GM23338 (cell line): ENCODE measurements around the gene MLF1. TPM values are rescaled to one million over a fixed set of nuclear protein-coding genes. Genes with fewer than 3 reads are reported as not detected.

ENCODE experiments used
- ATAC-seq: fragments of 200-7000 bp; cut with Tn5 transposase; 3 replicates; pipeline ENCODE4 v1.9.1; 2020
- DNase-seq: peaks from one replicate; pipeline ENCODE4 v3.0.0-alpha.2; 2015; ENCODE audit warnings: low spot score
- H2AFZ ChIP-seq: fragments of 200-600 bp; sonication (generic); 2 replicates; pipeline ENCODE4 v1.8.0; 2016; ENCODE audit warnings: antibody characterized with exemption, mild to moderate bottlenecking, moderate library complexity
- H3F3A ChIP-seq: fragments of 200-600 bp; sonication (generic); replicated peaks from 2 replicates; pipeline ENCODE4 v1.8.0; 2017; ENCODE audit warnings: antibody characterized with exemption, mixed run types, low read depth
- H3K27ac ChIP-seq: fragments of 200-600 bp; sonication (generic); 2 replicates; pipeline ENCODE4 v1.6.1; 2016; ENCODE audit warnings: low read depth
- H3K27me3 ChIP-seq: fragments of 200-600 bp; sonication (generic); 2 replicates; pipeline ENCODE4 v1.8.0; 2016; ENCODE audit warnings: mild to moderate bottlenecking, mixed run types, moderate library complexity; ENCODE audit not compliant: insufficient read depth
- H3K36me3 ChIP-seq: fragments of 200-600 bp; sonication (generic); 2 replicates; pipeline ENCODE4 v1.8.0; 2016; ENCODE audit warnings: mild to moderate bottlenecking; ENCODE audit not compliant: insufficient read depth
- H3K4me1 ChIP-seq: fragments of 200-600 bp; sonication (generic); 2 replicates; pipeline ENCODE4 v1.8.0; 2016; ENCODE audit warnings: mild to moderate bottlenecking, moderate library complexity; ENCODE audit not compliant: insufficient read depth
- H3K4me2 ChIP-seq: fragments of 200-600 bp; sonication (generic); 2 replicates; pipeline ENCODE4 v1.7.1; 2017; ENCODE audit warnings: mixed run types
- H3K4me3 ChIP-seq: fragments of 200-600 bp; sonication (generic); 2 replicates; pipeline ENCODE4 v1.6.1; 2016; ENCODE audit warnings: mixed run types
- H3K79me2 ChIP-seq: fragments of 200-600 bp; sonication (generic); replicated peaks from 2 replicates; pipeline ENCODE4 v1.8.0; 2017; ENCODE audit warnings: mild to moderate bottlenecking; ENCODE audit not compliant: insufficient read depth
- H3K9me2 ChIP-seq: fragments of 200-600 bp; sonication (generic); 2 replicates; pipeline ENCODE4 v1.8.0; 2017; ENCODE audit not compliant: insufficient read depth
- H4K20me1 ChIP-seq: fragments of 200-600 bp; sonication (generic); replicated peaks from 2 replicates; pipeline ENCODE4 v1.8.0; 2017; ENCODE audit warnings: mild to moderate bottlenecking; ENCODE audit not compliant: insufficient read depth
- H3K27ac Mint-ChIP-seq: 2 replicates; pipeline ENCODE4 v1.8.0; 2020; ENCODE audit warnings: inconsistent platforms, mild to moderate bottlenecking, moderate library complexity, mixed read lengths
- H3K27me3 Mint-ChIP-seq: 3 replicates; pipeline ENCODE4 v1.8.0; 2022; ENCODE audit warnings: low read depth, mild to moderate bottlenecking, moderate library complexity, mixed read lengths, inconsistent platforms; ENCODE audit not compliant: insufficient read depth, poor library complexity
- H3K36me3 Mint-ChIP-seq: 3 replicates; pipeline ENCODE4 v1.8.0; 2021; ENCODE audit warnings: low read depth, mild to moderate bottlenecking, inconsistent platforms, moderate library complexity, mixed read lengths
- H3K4me1 Mint-ChIP-seq: 3 replicates; pipeline ENCODE4 v1.8.0; 2020; ENCODE audit warnings: mild to moderate bottlenecking, inconsistent platforms, mixed read lengths
- H3K4me3 Mint-ChIP-seq: 3 replicates; pipeline ENCODE4 v1.8.0; 2021; ENCODE audit warnings: moderate library complexity, mild to moderate bottlenecking, inconsistent platforms, mixed read lengths
- H3K9me3 Mint-ChIP-seq: 3 replicates; pipeline ENCODE4 v1.8.0; 2020; ENCODE audit warnings: moderate library complexity, mild to moderate bottlenecking, inconsistent platforms, mixed read lengths
- CREB1 ChIP-seq: fragments of 250-450 bp; sonication (Bioruptor Pico); IDR thresholded peaks from 2 replicates; pipeline ENCODE4 v1.5.0; 2020; ENCODE audit warnings: low read depth, mild to moderate bottlenecking, moderate library complexity
- EZH2 ChIP-seq: fragments of 200-600 bp; sonication (generic); IDR thresholded peaks from one replicate; pipeline ENCODE4 v1.8.0; 2017; ENCODE audit warnings: antibody characterized with exemption, mild to moderate bottlenecking, low read depth; ENCODE audit not compliant: unreplicated experiment
- EZH2phosphoT487 ChIP-seq: fragments of 200-600 bp; sonication (generic); IDR thresholded peaks from one replicate; pipeline ENCODE4 v1.8.1; 2018; ENCODE audit warnings: antibody characterized with exemption; ENCODE audit not compliant: unreplicated experiment
- JUNB ChIP-seq: IDR thresholded peaks from one replicate; pipeline ENCODE4 v1.6.1; 2016; ENCODE audit warnings: antibody characterized with exemption; ENCODE audit not compliant: unreplicated experiment
- NANOG ChIP-seq: IDR thresholded peaks from 2 replicates; pipeline ENCODE4 v1.6.1; 2016; ENCODE audit warnings: antibody characterized with exemption, borderline replicate concordance
- POLR2AphosphoS5 ChIP-seq: IDR thresholded peaks from 2 replicates; pipeline ENCODE4 v1.6.1; 2016; ENCODE audit warnings: antibody characterized with exemption, low read depth
- STAT1 ChIP-seq: IDR thresholded peaks from one replicate; pipeline ENCODE4 v1.6.1; 2016; ENCODE audit warnings: antibody characterized with exemption; ENCODE audit not compliant: unreplicated experiment
- ZNF114 ChIP-seq: fragments of 250-450 bp; sonication (Bioruptor Pico); IDR thresholded peaks from 2 replicates; pipeline ENCODE4 v1.5.0; 2020; ENCODE audit warnings: mild to moderate bottlenecking, moderate library complexity
- ZNF331 ChIP-seq: fragments of 250-450 bp; sonication (Bioruptor Pico); IDR thresholded peaks from 2 replicates; pipeline ENCODE4 v1.5.0; 2020; ENCODE audit warnings: low read depth, mild to moderate bottlenecking, moderate library complexity
- polyA plus RNA-seq: library from polyadenylated mRNA; unstranded; fragments of >200 nt; fragmentation: Nextera tagmentation; extraction: Ambion mirVana; gene quantifications from 2 replicates; pipeline ENCODE4 v1.2.1, GENCODE V29; 2016
- total RNA-seq: library from RNA; depleted of rRNA; stranded (reverse); fragments of >200 nt; shearing (Covaris generic); gene quantifications from 2 replicates; pipeline ENCODE4 v1.2.3, GENCODE V29; 2014
- TF ChIP-seq, protein P1 (sequence below), 2 experiments: fragments of 200-600 bp in 1 of 2; sonication (generic) in 1 of 2; conservative IDR thresholded peaks; 2 replicates each; pipeline versions ENCODE4 v1.5.1 to v1.6.1; 2016 to 2017; ENCODE audit warnings: antibody characterized with exemption in 2 of 2, low read depth in 2 of 2, mild to moderate bottlenecking in 2 of 2, moderate library complexity in 1 of 2
- TF ChIP-seq, protein P2 (sequence below): IDR thresholded peaks from 2 replicates; pipeline ENCODE4 v1.6.1; 2016; ENCODE audit warnings: antibody characterized with exemption
- TF ChIP-seq, protein P3 (sequence below): fragments of 250-450 bp; sonication (Bioruptor Pico); IDR thresholded peaks from 2 replicates; pipeline ENCODE4 v1.5.0; 2020; ENCODE audit warnings: mild to moderate bottlenecking, moderate library complexity
- TF ChIP-seq, protein P4 (sequence below): IDR thresholded peaks from one replicate; pipeline ENCODE4 v1.6.1; 2018; ENCODE audit warnings: antibody characterized with exemption; ENCODE audit not compliant: unreplicated experiment

MLF1 gene
- total and polyA plus RNA-seq, 2 experiments from 2014 or later, result 36.6 to 63.6 TPM

DNA sequence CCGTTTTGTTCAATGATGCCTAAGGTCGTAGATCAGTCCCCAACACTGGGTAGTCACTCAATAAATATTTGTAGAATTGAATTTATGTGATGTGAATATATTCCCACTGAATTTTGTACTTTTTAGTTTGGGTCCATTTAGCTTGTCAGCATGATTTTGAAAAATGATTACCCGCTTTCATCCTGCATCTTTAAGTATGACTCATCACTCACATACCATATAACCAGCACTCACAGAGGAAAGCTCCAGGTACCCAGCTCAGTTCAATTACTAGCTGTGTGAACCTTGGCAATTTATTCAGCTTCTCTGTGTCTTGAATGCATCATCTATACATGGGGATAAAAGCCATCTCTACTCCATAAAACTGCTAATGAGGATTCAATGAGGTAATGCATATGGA, 2.2 kb upstream of the MLF1 start:
- Histone ChIP-seq H3K4me2 (no peak overlapping the region), H2AFZ (no peak overlapping the region), H4K20me1 (no peaks in the 10 kb centered on the region), H3K4me3 (no peak overlapping the region), H3K27me3 (peaks cover 14% of the 10 kb centered on the region), H3K4me1 (peaks cover 3% of the 10 kb centered on the region; the same call in 1 of the 2 replicates), H3K36me3 (no peaks in the 10 kb centered on the region), H3K79me2 (0 out of 2 replicates have a peak, but pooled peaks cover 2% of the 10 kb centered on the region), H3K9me2 (no peaks in the 10 kb centered on the region), H3F3A (no peaks in the 10 kb centered on the region), H3K27ac (no peak overlapping the region)
- peaks cover 25% of the 10 kb centered on the region for H3K27me3 Mint-ChIP-seq
- H3K36me3 Mint-ChIP-seq, result peaks cover 2% of the 10 kb centered on the region; the same call in 1 of the 3 replicates
- TF ChIP-seq, protein P1, sequence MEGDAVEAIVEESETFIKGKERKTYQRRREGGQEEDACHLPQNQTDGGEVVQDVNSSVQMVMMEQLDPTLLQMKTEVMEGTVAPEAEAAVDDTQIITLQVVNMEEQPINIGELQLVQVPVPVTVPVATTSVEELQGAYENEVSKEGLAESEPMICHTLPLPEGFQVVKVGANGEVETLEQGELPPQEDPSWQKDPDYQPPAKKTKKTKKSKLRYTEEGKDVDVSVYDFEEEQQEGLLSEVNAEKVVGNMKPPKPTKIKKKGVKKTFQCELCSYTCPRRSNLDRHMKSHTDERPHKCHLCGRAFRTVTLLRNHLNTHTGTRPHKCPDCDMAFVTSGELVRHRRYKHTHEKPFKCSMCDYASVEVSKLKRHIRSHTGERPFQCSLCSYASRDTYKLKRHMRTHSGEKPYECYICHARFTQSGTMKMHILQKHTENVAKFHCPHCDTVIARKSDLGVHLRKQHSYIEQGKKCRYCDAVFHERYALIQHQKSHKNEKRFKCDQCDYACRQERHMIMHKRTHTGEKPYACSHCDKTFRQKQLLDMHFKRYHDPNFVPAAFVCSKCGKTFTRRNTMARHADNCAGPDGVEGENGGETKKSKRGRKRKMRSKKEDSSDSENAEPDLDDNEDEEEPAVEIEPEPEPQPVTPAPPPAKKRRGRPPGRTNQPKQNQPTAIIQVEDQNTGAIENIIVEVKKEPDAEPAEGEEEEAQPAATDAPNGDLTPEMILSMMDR (conservative IDR thresholded peaks at IDR 0.05; ENCODE audit: low read depth in 2 of 2), result no peak
- TF ChIP-seq, protein P2, sequence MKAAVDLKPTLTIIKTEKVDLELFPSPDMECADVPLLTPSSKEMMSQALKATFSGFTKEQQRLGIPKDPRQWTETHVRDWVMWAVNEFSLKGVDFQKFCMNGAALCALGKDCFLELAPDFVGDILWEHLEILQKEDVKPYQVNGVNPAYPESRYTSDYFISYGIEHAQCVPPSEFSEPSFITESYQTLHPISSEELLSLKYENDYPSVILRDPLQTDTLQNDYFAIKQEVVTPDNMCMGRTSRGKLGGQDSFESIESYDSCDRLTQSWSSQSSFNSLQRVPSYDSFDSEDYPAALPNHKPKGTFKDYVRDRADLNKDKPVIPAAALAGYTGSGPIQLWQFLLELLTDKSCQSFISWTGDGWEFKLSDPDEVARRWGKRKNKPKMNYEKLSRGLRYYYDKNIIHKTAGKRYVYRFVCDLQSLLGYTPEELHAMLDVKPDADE, result no peak
- TF ChIP-seq STAT1 (no peak), NANOG (no peak), CREB1 (CRISPR knock-in tag) (no peak), JUNB (no peak), EZH2 (no peak), ZNF114 (no peak), ZNF331 (CRISPR knock-in tag) (no peak), EZH2phosphoT487 (no peak), POLR2AphosphoS5 (no peak)
- TF ChIP-seq, protein P3, sequence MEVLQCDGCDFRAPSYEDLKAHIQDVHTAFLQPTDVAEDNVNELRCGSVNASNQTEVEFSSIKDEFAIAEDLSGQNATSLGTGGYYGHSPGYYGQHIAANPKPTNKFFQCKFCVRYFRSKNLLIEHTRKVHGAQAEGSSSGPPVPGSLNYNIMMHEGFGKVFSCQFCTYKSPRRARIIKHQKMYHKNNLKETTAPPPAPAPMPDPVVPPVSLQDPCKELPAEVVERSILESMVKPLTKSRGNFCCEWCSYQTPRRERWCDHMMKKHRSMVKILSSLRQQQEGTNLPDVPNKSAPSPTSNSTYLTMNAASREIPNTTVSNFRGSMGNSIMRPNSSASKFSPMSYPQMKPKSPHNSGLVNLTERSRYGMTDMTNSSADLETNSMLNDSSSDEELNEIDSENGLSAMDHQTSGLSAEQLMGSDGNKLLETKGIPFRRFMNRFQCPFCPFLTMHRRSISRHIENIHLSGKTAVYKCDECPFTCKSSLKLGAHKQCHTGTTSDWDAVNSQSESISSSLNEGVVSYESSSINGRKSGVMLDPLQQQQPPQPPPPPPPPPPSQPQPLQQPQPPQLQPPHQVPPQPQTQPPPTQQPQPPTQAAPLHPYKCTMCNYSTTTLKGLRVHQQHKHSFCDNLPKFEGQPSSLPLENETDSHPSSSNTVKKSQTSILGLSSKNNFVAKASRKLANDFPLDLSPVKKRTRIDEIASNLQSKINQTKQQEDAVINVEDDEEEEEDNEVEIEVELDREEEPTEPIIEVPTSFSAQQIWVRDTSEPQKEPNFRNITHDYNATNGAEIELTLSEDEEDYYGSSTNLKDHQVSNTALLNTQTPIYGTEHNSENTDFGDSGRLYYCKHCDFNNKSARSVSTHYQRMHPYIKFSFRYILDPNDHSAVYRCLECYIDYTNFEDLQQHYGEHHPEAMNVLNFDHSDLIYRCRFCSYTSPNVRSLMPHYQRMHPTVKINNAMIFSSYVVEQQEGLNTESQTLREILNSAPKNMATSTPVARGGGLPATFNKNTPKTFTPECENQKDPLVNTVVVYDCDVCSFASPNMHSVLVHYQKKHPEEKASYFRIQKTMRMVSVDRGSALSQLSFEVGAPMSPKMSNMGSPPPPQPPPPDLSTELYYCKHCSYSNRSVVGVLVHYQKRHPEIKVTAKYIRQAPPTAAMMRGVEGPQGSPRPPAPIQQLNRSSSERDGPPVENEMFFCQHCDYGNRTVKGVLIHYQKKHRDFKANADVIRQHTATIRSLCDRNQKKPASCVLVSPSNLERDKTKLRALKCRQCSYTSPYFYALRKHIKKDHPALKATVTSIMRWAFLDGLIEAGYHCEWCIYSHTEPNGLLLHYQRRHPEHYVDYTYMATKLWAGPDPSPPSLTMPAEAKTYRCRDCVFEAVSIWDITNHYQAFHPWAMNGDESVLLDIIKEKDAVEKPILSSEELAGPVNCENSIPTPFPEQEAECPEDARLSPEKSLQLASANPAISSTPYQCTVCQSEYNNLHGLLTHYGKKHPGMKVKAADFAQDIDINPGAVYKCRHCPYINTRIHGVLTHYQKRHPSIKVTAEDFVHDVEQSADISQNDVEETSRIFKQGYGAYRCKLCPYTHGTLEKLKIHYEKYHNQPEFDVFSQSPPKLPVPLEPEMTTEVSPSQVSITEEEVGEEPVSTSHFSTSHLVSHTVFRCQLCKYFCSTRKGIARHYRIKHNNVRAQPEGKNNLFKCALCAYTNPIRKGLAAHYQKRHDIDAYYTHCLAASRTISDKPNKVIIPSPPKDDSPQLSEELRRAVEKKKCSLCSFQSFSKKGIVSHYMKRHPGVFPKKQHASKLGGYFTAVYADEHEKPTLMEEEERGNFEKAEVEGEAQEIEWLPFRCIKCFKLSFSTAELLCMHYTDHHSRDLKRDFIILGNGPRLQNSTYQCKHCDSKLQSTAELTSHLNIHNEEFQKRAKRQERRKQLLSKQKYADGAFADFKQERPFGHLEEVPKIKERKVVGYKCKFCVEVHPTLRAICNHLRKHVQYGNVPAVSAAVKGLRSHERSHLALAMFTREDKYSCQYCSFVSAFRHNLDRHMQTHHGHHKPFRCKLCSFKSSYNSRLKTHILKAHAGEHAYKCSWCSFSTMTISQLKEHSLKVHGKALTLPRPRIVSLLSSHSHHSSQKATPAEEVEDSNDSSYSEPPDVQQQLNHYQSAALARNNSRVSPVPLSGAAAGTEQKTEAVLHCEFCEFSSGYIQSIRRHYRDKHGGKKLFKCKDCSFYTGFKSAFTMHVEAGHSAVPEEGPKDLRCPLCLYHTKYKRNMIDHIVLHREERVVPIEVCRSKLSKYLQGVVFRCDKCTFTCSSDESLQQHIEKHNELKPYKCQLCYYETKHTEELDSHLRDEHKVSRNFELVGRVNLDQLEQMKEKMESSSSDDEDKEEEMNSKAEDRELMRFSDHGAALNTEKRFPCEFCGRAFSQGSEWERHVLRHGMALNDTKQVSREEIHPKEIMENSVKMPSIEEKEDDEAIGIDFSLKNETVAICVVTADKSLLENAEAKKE (CRISPR knock-in tag), result no peak
- TF ChIP-seq, protein P4, sequence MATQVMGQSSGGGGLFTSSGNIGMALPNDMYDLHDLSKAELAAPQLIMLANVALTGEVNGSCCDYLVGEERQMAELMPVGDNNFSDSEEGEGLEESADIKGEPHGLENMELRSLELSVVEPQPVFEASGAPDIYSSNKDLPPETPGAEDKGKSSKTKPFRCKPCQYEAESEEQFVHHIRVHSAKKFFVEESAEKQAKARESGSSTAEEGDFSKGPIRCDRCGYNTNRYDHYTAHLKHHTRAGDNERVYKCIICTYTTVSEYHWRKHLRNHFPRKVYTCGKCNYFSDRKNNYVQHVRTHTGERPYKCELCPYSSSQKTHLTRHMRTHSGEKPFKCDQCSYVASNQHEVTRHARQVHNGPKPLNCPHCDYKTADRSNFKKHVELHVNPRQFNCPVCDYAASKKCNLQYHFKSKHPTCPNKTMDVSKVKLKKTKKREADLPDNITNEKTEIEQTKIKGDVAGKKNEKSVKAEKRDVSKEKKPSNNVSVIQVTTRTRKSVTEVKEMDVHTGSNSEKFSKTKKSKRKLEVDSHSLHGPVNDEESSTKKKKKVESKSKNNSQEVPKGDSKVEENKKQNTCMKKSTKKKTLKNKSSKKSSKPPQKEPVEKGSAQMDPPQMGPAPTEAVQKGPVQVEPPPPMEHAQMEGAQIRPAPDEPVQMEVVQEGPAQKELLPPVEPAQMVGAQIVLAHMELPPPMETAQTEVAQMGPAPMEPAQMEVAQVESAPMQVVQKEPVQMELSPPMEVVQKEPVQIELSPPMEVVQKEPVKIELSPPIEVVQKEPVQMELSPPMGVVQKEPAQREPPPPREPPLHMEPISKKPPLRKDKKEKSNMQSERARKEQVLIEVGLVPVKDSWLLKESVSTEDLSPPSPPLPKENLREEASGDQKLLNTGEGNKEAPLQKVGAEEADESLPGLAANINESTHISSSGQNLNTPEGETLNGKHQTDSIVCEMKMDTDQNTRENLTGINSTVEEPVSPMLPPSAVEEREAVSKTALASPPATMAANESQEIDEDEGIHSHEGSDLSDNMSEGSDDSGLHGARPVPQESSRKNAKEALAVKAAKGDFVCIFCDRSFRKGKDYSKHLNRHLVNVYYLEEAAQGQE, result no peak
- H3K4me3 Mint-ChIP-seq, result no peak overlapping the region
- ATAC-seq, result no peak
- peaks cover 14% of the 10 kb centered on the region; the same call in 2 of the 3 replicates for H3K9me3 Mint-ChIP-seq
- DNase-seq, result no peak
- H3K27ac Mint-ChIP-seq, result no peak overlapping the region
- H3K4me1 Mint-ChIP-seq, result peaks cover 3% of the 10 kb centered on the region; the same call in 1 of the 3 replicates
